Stimulated activated CD8-positive, alpha-beta memory T cell treated with anti-CD3 and anti-CD28 coated beads, Interleukin-7, amount 100 ng/mL, for 4 hours (primary cell): ENCODE results near the gene AATF.

Source experiments
- DNase-seq, 2 donors: peaks; one replicate each; pipeline ENCODE4 v3.0.0-alpha.2; 2020; ENCODE audit warnings: low read depth in 2 of 2

AATF gene

GRCh38 chr17:36948717-36949460, at the start of gene AATF:
AATF (plus strand) TSS chr17:36948954; CDS start chr17:36949126, 172 bp downstream.
- peak; percentile 92 to 95 for DNase-seq

GRCh38 chr17:36899250-36900159, 49.2 kb upstream of the AATF start:
- no peak for DNase-seq

GRCh38 chr17:36900160-36900512, 48.6 kb upstream of the AATF start:
- DNase-seq, result no peak

- DNase-seq, result no peak
These were observed 47.2 kb upstream of the AATF start for GRCh38 chr17:36901506-36901905.

- no peak for DNase-seq
These were observed 41.3 kb upstream of the AATF start for GRCh38 chr17:36907407-36907806.

- DNase-seq, result no peak
These were observed 38.2 kb upstream of the AATF start for GRCh38 chr17:36910513-36910912.

GRCh38 chr17:36911001-36911400, 37.8 kb upstream of the AATF start:
- DNase-seq, result no peak

- no peak for DNase-seq
These were observed 35.6 kb upstream of the AATF start for GRCh38 chr17:36913132-36913531.

- DNase-seq, result no peak
These were observed 30.5 kb upstream of the AATF start for GRCh38 chr17:36918211-36918691.

- no peak for DNase-seq
These were observed 29.3 kb upstream of the AATF start for GRCh38 chr17:36919407-36919968.

GRCh38 chr17:36920032-36921005, 28.4 kb upstream of the AATF start:
- DNase-seq, result no peak

GRCh38 chr17:36921095-36921851, 27.5 kb upstream of the AATF start:
- DNase-seq, result peak; percentile 43 to 48

GRCh38 chr17:36922175-36922574, 26.6 kb upstream of the AATF start:
- DNase-seq, result no peak

GRCh38 chr17:36923814-36924221, 24.9 kb upstream of the AATF start:
- DNase-seq, result no peak

GRCh38 chr17:36926226-36926625, 22.5 kb upstream of the AATF start:
- no peak for DNase-seq

GRCh38 chr17:36926701-36927100, 22.1 kb upstream of the AATF start:
- DNase-seq, result no peak

GRCh38 chr17:36928471-36929345, 20.0 kb upstream of the AATF start:
- DNase-seq, result no peak

- no peak for DNase-seq
These were observed 18.7 kb upstream of the AATF start for GRCh38 chr17:36929851-36930582.

GRCh38 chr17:36930583-36930900, 18.2 kb upstream of the AATF start:
- DNase-seq, result no peak
